Dedifferentiated amniotic fluid mesenchymal stem cell (primary cell): ENCODE results near the gene ZSWIM7.
A peak's percentile ranks its signal among the peaks of the same experiment; 100 is the strongest.
"Not testable (repeated sequence)": the region's sequence is repeated elsewhere in the genome, so short reads cannot be mapped to it uniquely, and the experiment has no call there.

Experiments
- DNase-seq: peaks from one replicate; pipeline ENCODE4 v3.0.0-alpha.2; 2016; ENCODE audit errors: extremely low spot score

Gene ZSWIM7

GRCh38 chr17:15957608-15958307 is 41.7 kb downstream of the ZSWIM7 start:
- no peak for DNase-seq

- no peak for DNase-seq
Observed at GRCh38 chr17:15957206-15957605, 42.3 kb downstream of the ZSWIM7 start.

- DNase-seq: no peak
Observed at GRCh38 chr17:15955793-15956541, 43.5 kb downstream of the ZSWIM7 start.

DNA sequence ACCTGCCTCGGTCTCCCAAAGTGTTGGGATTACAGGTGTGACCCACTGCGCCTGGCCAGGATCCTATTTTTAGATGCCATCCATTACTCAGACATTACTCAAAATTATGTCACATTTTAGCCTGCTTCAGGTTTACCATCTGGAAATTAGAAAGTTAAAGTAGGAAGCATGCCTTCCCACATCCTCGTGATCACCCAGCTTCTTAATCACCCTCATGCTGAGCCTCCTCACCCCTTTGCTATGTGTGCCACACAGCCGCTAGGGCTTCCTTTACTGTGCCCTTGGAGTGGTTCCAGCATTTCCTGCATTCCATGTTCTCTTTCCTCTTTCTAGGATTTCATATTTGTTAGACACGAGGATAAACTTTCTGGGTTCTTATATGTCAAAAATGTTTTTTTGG is 45.3 kb downstream of the ZSWIM7 start:
- DNase-seq: peak; percentile 40

- DNase-seq: no peak
Observed at GRCh38 chr17:15952916-15953790, 46.4 kb downstream of the ZSWIM7 start.

DNA sequence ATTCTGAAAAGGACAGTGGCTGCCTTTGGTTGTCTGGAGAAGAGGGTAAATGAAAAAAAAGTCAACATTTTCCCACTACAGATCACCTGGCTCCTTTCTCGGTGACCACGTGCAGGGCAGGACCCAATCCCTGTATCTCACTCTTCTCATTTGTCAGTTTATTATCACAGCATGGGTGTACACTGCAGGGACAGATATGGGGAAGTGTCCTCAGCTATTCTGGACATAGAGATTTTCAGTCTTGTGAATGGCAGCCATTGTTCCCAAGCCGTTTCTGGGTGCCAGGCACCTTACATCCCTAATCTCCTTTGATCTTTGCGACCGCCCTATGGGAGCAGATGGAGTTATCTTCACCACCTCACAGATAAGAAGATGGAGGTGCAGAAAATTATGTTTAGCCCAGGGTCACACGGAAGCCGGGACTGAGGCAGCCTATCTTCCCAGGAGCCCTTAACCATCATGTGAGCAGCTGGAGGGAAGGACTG is 47.4 kb downstream of the ZSWIM7 start:
- no peak for DNase-seq

GRCh38 chr17:15951368-15952047 is 48.0 kb downstream of the ZSWIM7 start:
- DNase-seq: no peak

- no peak for DNase-seq
Observed at GRCh38 chr17:15947976-15948752, 51.3 kb downstream of the ZSWIM7 start.

DNA sequence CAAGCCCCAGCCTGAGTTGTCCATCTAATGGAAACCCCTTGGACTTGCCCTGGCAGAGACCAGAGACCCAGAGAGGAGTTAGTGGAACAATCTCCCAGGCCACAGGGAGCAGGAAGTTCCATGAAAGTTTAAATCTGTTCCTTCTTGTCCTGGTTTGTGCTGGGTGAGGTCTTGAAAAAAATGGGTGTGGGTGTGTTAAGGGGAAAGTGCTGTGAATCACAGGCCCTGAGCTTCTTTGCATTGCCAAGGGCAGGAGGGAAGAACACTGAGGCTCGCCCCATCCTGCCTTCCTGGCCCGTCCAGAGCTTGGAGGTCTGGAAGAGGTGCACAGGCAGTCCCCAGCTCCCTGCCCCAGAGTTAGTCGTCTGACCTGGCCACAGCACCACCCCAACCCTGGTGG is 52.2 kb downstream of the ZSWIM7 start:
- DNase-seq: peak; percentile 35

GRCh38 chr17:15946611-15947120 is 52.8 kb downstream of the ZSWIM7 start:
- no peak for DNase-seq

- DNase-seq: no peak
Observed at GRCh38 chr17:15945527-15946191, 53.8 kb downstream of the ZSWIM7 start.

DNA sequence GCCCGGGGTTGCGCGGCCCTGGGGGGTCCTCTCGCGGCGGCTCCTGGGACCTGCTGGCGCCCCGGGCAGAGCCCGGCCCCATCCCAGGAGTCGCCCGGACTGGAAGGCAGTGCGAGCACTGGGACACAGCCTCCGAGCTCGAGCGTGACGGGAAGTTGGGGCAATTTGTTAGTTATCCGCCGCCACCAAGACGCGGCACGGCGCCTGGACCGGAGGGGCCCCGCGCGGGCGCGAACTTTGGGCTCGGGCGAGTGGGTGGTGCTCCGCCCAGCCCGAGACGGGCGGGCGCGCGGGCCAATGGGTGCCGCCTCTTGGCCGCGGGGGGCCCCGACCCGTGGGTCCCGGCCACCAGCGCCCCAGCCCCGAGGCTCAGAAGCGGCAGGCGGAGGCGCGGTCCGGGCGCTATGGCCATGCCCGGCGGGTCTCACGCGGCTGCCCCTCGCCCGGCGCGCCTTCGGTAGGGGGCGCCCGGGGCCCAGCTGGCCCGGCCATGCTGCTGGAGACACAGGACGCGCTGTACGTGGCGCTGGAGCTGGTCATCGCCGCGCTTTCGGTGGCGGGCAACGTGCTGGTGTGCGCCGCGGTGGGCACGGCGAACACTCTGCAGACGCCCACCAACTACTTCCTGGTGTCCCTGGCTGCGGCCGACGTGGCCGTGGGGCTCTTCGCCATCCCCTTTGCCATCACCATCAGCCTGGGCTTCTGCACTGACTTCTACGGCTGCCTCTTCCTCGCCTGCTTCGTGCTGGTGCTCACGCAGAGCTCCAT is 54.6 kb downstream of the ZSWIM7 start, which contains the start of gene ADORA2B:
Gene ADORA2B, plus strand, starts transcription at position 372 of the 768 bp plus-strand sequence. Its CDS starts 119 bp downstream, at position 491.
- peak; percentile 29 for DNase-seq

DNA sequence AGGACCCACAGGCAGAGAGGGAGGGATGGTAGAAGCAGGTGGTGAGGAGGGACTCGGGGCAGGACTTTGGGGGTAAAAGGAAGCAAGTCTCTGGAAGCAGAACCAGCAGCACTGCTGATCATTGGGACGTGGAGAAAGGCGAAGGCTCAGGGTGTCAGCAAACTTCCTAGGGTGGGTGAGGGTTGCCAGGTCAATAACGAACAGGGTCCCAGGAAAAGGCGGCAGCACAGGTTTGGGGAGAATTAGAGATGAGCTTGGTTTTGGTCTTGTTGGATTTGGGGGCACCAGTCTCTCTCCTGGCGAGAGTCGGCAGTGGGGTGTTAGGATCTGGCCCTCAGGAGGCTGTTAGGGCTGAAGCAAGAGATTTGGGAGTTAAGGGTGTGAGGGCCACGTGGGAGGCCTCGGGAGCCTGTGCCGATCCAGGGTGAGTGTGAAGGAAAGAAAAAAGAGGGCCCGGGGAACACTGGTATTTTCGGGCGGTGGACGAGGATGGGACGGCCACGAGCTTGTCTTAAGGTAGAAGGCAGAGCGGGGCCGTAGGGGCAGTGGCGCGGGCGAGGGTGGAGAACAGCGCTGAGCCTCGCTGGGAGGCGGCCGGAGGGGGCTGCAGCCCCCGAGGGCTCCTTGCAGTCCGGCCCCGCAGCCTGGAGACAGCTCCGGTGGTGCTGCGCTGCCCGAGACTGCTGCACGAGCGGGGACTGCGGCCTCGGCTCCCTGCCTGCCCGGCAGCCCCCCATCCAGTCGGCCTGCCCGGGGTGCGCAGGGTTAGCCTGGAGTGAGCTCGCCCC is 55.3 kb downstream of the ZSWIM7 start:
- no peak for DNase-seq

- DNase-seq: no peak
Observed at GRCh38 chr17:15942207-15942833, 57.2 kb downstream of the ZSWIM7 start.

DNA sequence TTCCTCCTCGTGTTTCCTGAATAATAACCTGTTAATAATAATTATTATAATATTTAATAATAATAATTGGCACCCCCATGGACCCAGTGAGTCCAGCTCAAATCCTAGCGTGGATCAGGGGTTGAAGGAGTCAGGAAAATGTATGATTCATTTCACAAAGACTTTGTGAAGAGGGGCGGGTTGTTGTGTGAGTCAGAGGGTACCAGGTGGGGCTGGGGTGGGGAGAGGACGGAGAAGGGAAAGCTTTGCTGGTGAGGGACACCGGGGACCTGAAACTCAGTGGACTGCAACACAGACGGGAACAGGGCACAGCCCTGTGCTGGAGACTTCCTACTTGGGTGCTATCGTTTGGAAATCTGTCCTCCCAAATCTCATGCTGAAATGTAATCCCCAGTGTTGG is 57.7 kb downstream of the ZSWIM7 start:
- DNase-seq: no peak

DNA sequence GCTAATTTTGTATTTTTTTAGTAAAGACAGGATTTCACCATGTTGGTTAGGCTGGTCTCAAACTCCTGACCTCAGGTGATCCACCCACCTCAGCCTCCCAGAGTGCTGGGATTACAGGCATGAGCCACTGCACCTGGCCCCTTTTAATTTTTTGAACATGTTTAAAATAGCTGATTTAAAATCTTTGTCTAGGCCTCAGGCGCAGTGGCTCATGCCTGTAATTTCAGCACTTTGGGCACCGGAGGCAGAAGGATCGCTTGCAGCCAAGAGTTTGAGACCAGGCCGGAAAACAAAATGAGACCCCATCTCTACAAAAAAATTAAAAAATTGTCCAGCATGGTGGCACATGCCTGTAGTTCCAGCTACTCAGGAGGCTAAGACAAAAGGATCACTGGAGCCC is 63.0 kb downstream of the ZSWIM7 start:
- not testable (repeated sequence) for DNase-seq

- DNase-seq: no peak
Observed at GRCh38 chr17:15935891-15936290, 63.6 kb downstream of the ZSWIM7 start.

DNA sequence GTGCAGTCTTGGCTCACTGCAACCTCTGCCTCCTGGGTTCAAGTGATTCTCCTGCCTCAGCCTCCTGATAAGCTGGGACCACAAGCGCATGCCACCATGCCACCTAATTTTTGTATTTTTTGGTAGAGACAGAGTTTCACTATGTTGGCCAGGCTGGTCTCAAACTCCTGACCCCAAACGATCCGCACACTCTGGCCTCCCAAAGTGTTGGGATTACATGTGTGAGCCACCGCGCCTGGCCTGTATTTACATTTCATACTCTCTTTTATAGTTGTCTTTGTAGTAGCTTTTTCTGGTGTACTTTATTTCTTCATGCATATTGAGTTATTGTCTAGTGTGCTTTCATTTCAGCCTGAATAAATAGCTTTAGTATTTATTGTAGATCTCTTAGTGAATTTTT is 64.6 kb downstream of the ZSWIM7 start:
- DNase-seq: no peak
